Neuron (in vitro differentiated cells): ENCODE data around the gene MS4A12.
"Not testable (repeated sequence)": the region's sequence is repeated elsewhere in the genome, so short reads cannot be mapped to it uniquely, and the experiment has no call there.

Source experiments
- H2AFZ ChIP-seq: one replicate; pipeline ENCODE4 v1.6.1; 2013; ENCODE audit warnings: low read depth, mild to moderate bottlenecking, inconsistent platforms, low read length, moderate library complexity
- H3K27me3 ChIP-seq: one replicate; pipeline ENCODE4 v1.6.1; 2013; ENCODE audit warnings: low read length; ENCODE audit not compliant: insufficient read depth
- H3K36me3 ChIP-seq: one replicate; pipeline ENCODE4 v1.6.1; 2013; ENCODE audit warnings: low read length; ENCODE audit not compliant: insufficient read depth
- H3K4me1 ChIP-seq: one replicate; pipeline ENCODE4 v1.6.1; 2013; ENCODE audit warnings: low read length; ENCODE audit not compliant: insufficient read depth
- H3K4me3 ChIP-seq: 2 replicates; pipeline ENCODE4 v1.5.1; 2013; ENCODE audit warnings: mild to moderate bottlenecking, low read length, moderate library complexity
- H3K9me3 ChIP-seq: one replicate; pipeline ENCODE4 v1.6.1; 2013; ENCODE audit warnings: low read length

Gene MS4A12

GRCh38 chr11:60498399-60498798 lies 5.8 kb downstream of the MS4A12 start:
- Histone ChIP-seq H3K4me3 (no peak overlapping the region), H3K4me1 (no peaks in the 10 kb centered on the region), H3K9me3 (no peaks in the 10 kb centered on the region), H3K36me3 (no peaks in the 10 kb centered on the region), H2AFZ (no peak overlapping the region), H3K27me3 (no peaks in the 10 kb centered on the region)

- no peaks in the 10 kb centered on the region for H3K4me1 ChIP-seq
- H3K36me3 ChIP-seq: no peaks in the 10 kb centered on the region
- no peaks in the 10 kb centered on the region for H3K9me3 ChIP-seq
- no peak overlapping the region for H2AFZ ChIP-seq
- no peak overlapping the region for H3K4me3 ChIP-seq
- H3K27me3 ChIP-seq: no peaks in the 10 kb centered on the region
These were observed 6.3 kb downstream of the MS4A12 start for GRCh38 chr11:60498853-60499252.

GRCh38 chr11:60500276-60500910 lies 7.8 kb downstream of the MS4A12 start:
- no peaks in the 10 kb centered on the region for H3K27me3 ChIP-seq
- H2AFZ ChIP-seq: no peak overlapping the region
- H3K4me1 ChIP-seq: no peaks in the 10 kb centered on the region

GRCh38 chr11:60502221-60502775 lies 9.7 kb downstream of the MS4A12 start:
- Histone ChIP-seq H3K36me3 (no peaks in the 10 kb centered on the region), H3K9me3 (no peaks in the 10 kb centered on the region), H3K27me3 (no peaks in the 10 kb centered on the region), H2AFZ (no peak overlapping the region), H3K4me1 (no peaks in the 10 kb centered on the region), H3K4me3 (no peak overlapping the region)

More at GRCh38 chr11:60500276-60500910, 7.8 kb downstream of the MS4A12 start:
- Histone ChIP-seq H3K9me3 (no peaks in the 10 kb centered on the region), H3K36me3 (no peaks in the 10 kb centered on the region), H3K4me3 (no peak overlapping the region)

GRCh38 chr11:60504219-60504905 lies 11.8 kb downstream of the MS4A12 start:
- Histone ChIP-seq H3K9me3 (no peaks in the 10 kb centered on the region), H3K4me3 (no peak overlapping the region), H2AFZ (no peak overlapping the region), H3K36me3 (no peaks in the 10 kb centered on the region), H3K27me3 (no peaks in the 10 kb centered on the region), H3K4me1 (no peaks in the 10 kb centered on the region)

GRCh38 chr11:60509609-60510008 lies 17.0 kb downstream of the MS4A12 start:
- H3K36me3 ChIP-seq, H3K9me3 ChIP-seq, H3K4me1 ChIP-seq, H3K27me3 ChIP-seq, H2AFZ ChIP-seq, H3K4me3 ChIP-seq: not testable (repeated sequence)

- H3K9me3 ChIP-seq, H3K36me3 ChIP-seq, H3K4me1 ChIP-seq, H3K27me3 ChIP-seq, H3K4me3 ChIP-seq, H2AFZ ChIP-seq: not testable (repeated sequence)
These were observed 17.6 kb downstream of the MS4A12 start for GRCh38 chr11:60510209-60510608.

- Histone ChIP-seq H3K27me3 (peaks cover 2% of the 10 kb centered on the region), H3K4me1 (no peaks in the 10 kb centered on the region), H3K4me3 (no peak overlapping the region), H3K36me3 (no peaks in the 10 kb centered on the region), H3K9me3 (no peaks in the 10 kb centered on the region), H2AFZ (no peak overlapping the region)
These were observed 18.8 kb downstream of the MS4A12 start for GRCh38 chr11:60511393-60511792.

GRCh38 chr11:60512651-60513225 lies 20.2 kb downstream of the MS4A12 start:
- H3K27me3 ChIP-seq: peaks cover 3% of the 10 kb centered on the region
- no peak overlapping the region for H3K4me3 ChIP-seq
- no peaks in the 10 kb centered on the region for H3K4me1 ChIP-seq
- H2AFZ ChIP-seq: no peak overlapping the region
- H3K9me3 ChIP-seq: no peaks in the 10 kb centered on the region
- no peaks in the 10 kb centered on the region for H3K36me3 ChIP-seq

- no peak overlapping the region for H2AFZ ChIP-seq
- H3K9me3 ChIP-seq: no peaks in the 10 kb centered on the region
These were observed 21.2 kb downstream of the MS4A12 start for GRCh38 chr11:60513496-60514460.

GRCh38 chr11:60515144-60515855 lies 22.7 kb downstream of the MS4A12 start, which contains the start of gene MS4A13:
TSS of gene MS4A13 (plus strand) at chr11:60515392. CDS start at chr11:60518084, 2,692 bp downstream.
- Histone ChIP-seq H3K9me3 (no peaks in the 10 kb centered on the region), H3K27me3 (peaks cover 3% of the 10 kb centered on the region), H3K4me3 (no peak within 1 kb of the TSS), H3K36me3 (no peaks in the 10 kb centered on the region), H2AFZ (no peak within 1 kb of the TSS), H3K4me1 (no peaks in the 10 kb centered on the region)

More at GRCh38 chr11:60513496-60514460, 21.2 kb downstream of the MS4A12 start:
- Histone ChIP-seq H3K4me1 (no peaks in the 10 kb centered on the region), H3K27me3 (peaks cover 3% of the 10 kb centered on the region), H3K4me3 (no peak overlapping the region), H3K36me3 (no peaks in the 10 kb centered on the region)

- Histone ChIP-seq H3K4me1 (no peaks in the 10 kb centered on the region), H3K9me3 (no peaks in the 10 kb centered on the region)
These were observed 35.9 kb downstream of the MS4A12 start for GRCh38 chr11:60528465-60528864.

More at GRCh38 chr11:60528465-60528864, 35.9 kb downstream of the MS4A12 start:
- Histone ChIP-seq H2AFZ (no peak overlapping the region), H3K36me3 (no peaks in the 10 kb centered on the region), H3K27me3 (no peaks in the 10 kb centered on the region), H3K4me3 (no peak overlapping the region)
